Mesenchymal stem cell (in vitro differentiated cells and primary cell): ENCODE measurements around the gene PCSK7.

Source experiments
- DNase-seq: peaks from one replicate; pipeline ENCODE4 v3.0.0-alpha.2; 2013
- H2AFZ ChIP-seq: one replicate; pipeline ENCODE4 v1.6.1; 2013; ENCODE audit warnings: low read depth, mild to moderate bottlenecking, control low read depth, inconsistent platforms, low read length, moderate library complexity
- H2AK5ac ChIP-seq: 2 replicates; pipeline ENCODE4 v1.6.1; 2013; ENCODE audit warnings: low read length, moderate library complexity, mild to moderate bottlenecking, inconsistent platforms; ENCODE audit not compliant: severe bottlenecking
- H2BK120ac ChIP-seq: one replicate; pipeline ENCODE4 v1.6.1; 2013; ENCODE audit warnings: low read depth, mild to moderate bottlenecking, inconsistent platforms, low read length, moderate library complexity
- H2BK12ac ChIP-seq, 2 experiments: one replicate each; pipeline ENCODE4 v1.6.1; 2013; ENCODE audit warnings: inconsistent platforms in 2 of 2, low read length in 2 of 2, mild to moderate bottlenecking in 2 of 2, moderate library complexity in 2 of 2, control low read depth in 1 of 2
- H2BK15ac ChIP-seq: one replicate; pipeline ENCODE4 v1.6.1; 2013; ENCODE audit warnings: mild to moderate bottlenecking, low read depth, inconsistent platforms; ENCODE audit not compliant: poor library complexity, severe bottlenecking
- H2BK5ac ChIP-seq: 2 replicates; pipeline ENCODE4 v1.6.1; 2013; ENCODE audit warnings: low read depth, mild to moderate bottlenecking, low read length, control low read depth, inconsistent platforms; ENCODE audit not compliant: poor library complexity, severe bottlenecking
- H3K14ac ChIP-seq, 2 experiments: one replicate each; pipeline ENCODE4 v1.6.1; 2013; ENCODE audit warnings: inconsistent platforms in 2 of 2, low read length in 2 of 2, control low read depth in 1 of 2, mild to moderate bottlenecking in 1 of 2, moderate library complexity in 1 of 2
- H3K18ac ChIP-seq, 2 experiments: one replicate each; pipeline ENCODE4 v1.6.1; 2013; ENCODE audit warnings: inconsistent platforms in 2 of 2, low read length in 2 of 2, control low read depth in 1 of 2, low read depth in 1 of 2, mild to moderate bottlenecking in 1 of 2
- H3K23ac ChIP-seq, 2 experiments: one replicate each; pipeline ENCODE4 v1.6.1; 2013; ENCODE audit warnings: inconsistent platforms in 2 of 2, low read length in 2 of 2, mild to moderate bottlenecking in 2 of 2, moderate library complexity in 2 of 2, control low read depth in 1 of 2
- H3K27ac ChIP-seq: 2 replicates; pipeline ENCODE4 v1.5.1; 2013; ENCODE audit warnings: mild to moderate bottlenecking, moderate library complexity, low read length, control low read depth, inconsistent platforms; ENCODE audit not compliant: poor library complexity, severe bottlenecking
- H3K27me3 ChIP-seq, 2 experiments: 2 replicates each; pipeline versions ENCODE4 v1.6.1 to v1.7.0; 2013; ENCODE audit warnings: low read length in 2 of 2, mild to moderate bottlenecking in 2 of 2, moderate library complexity in 2 of 2, control low read depth in 1 of 2, inconsistent platforms in 1 of 2; ENCODE audit not compliant: control insufficient read depth in 1 of 2, insufficient read depth in 1 of 2
- H3K36me3 ChIP-seq, 2 experiments: 2 replicates each; pipeline versions ENCODE4 v1.6.1 to v1.7.0; 2013; ENCODE audit warnings: low read length in 2 of 2, control low read depth in 1 of 2, inconsistent platforms in 1 of 2, low read depth in 1 of 2, mild to moderate bottlenecking in 1 of 2; ENCODE audit not compliant: insufficient read depth in 2 of 2, control insufficient read depth in 1 of 2
- H3K4ac ChIP-seq, 2 experiments: one replicate each; pipeline ENCODE4 v1.6.1; 2013; ENCODE audit warnings: inconsistent platforms in 2 of 2, low read length in 2 of 2, mild to moderate bottlenecking in 2 of 2, moderate library complexity in 2 of 2, control low read depth in 1 of 2, low read depth in 1 of 2
- H3K4me1 ChIP-seq: 2 replicates; pipeline ENCODE4 v1.6.1; 2013; ENCODE audit warnings: low read depth, low read length, control low read depth; ENCODE audit not compliant: control insufficient read depth, insufficient read depth
- H3K4me2 ChIP-seq: 2 replicates; pipeline ENCODE4 v1.6.1; 2013; ENCODE audit warnings: low read length, mild to moderate bottlenecking, inconsistent platforms; ENCODE audit not compliant: poor library complexity, severe bottlenecking
- H3K4me3 ChIP-seq, 2 experiments: 2 replicates each; pipeline versions ENCODE4 v1.5.1 to v1.7.0; 2013; ENCODE audit warnings: low read length in 2 of 2, mild to moderate bottlenecking in 2 of 2, control low read depth in 1 of 2, low read depth in 1 of 2; ENCODE audit not compliant: insufficient read depth in 1 of 2
- H3K79me1 ChIP-seq: replicated peaks from 2 replicates; pipeline ENCODE4 v1.6.1; 2013; ENCODE audit warnings: mild to moderate bottlenecking, control low read depth, low read length, inconsistent platforms; ENCODE audit not compliant: poor library complexity, severe bottlenecking
- H3K9ac ChIP-seq: 2 replicates; pipeline ENCODE4 v1.7.0; 2013; ENCODE audit warnings: mild to moderate bottlenecking, low read length, moderate library complexity
- H3K9me3 ChIP-seq: 2 replicates; pipeline ENCODE4 v1.7.0; 2013; ENCODE audit warnings: mild to moderate bottlenecking, low read length; ENCODE audit not compliant: control insufficient read depth
- H4K8ac ChIP-seq: one replicate; pipeline ENCODE4 v1.6.1; 2013; ENCODE audit warnings: inconsistent platforms, mild to moderate bottlenecking, low read length, moderate library complexity
- H4K91ac ChIP-seq: one replicate; pipeline ENCODE4 v1.6.1; 2013; ENCODE audit warnings: mild to moderate bottlenecking, low read length, inconsistent platforms
- WGBS: methylation state at CpG from one replicate; pipeline ENCODE4 v1.1.7; 2013; ENCODE audit warnings: mixed read lengths; 5-methylcytosine and 5-hydroxymethylcytosine counted together

The PCSK7 gene

GRCh38 chr11:117193130-117194020 is 38.5 kb downstream of the PCSK7 start:
- Histone ChIP-seq H2BK120ac (no peak overlapping the region), H3K9ac (no peak overlapping the region), H3K4me2 (no peak overlapping the region), H3K27me3 (no peaks in the 10 kb centered on the region), H4K91ac (no peak overlapping the region), H4K8ac (no peak overlapping the region), H2BK12ac (no peak overlapping the region), H3K9me3 (no peaks in the 10 kb centered on the region), H3K4ac (no peak overlapping the region), H3K27ac (no peak overlapping the region), H2AFZ (no peak overlapping the region), H3K36me3 (peaks cover 61 to 70% of the 10 kb centered on the region in 2 experiments), H3K4me1 (peaks cover 11% of the 10 kb centered on the region), H3K79me1 (no peaks in the 10 kb centered on the region), H3K23ac (no peak overlapping the region), H3K18ac (no peak overlapping the region), H2BK5ac (no peak overlapping the region), H2BK15ac (no peak overlapping the region), H2AK5ac (no peak overlapping the region), H3K4me3 (no peak overlapping the region), H3K14ac (no peak overlapping the region)
- no peak for DNase-seq
- WGBS, result 93% methylated on average over 15 of the region's 15 CpGs

GRCh38 chr11:117192401-117192875 is 39.4 kb downstream of the PCSK7 start:
- H3K14ac ChIP-seq, result no peak overlapping the region
- H3K4me2 ChIP-seq, result no peak overlapping the region
- no peak overlapping the region for H3K9ac ChIP-seq
- 95% methylated on average over 8 of the region's 17 CpGs for WGBS
- H3K23ac ChIP-seq, result no peak overlapping the region
- H4K8ac ChIP-seq, result no peak overlapping the region
- no peak overlapping the region for H2AFZ ChIP-seq
- H2BK120ac ChIP-seq, result no peak overlapping the region
- H3K4ac ChIP-seq, result no peak overlapping the region
- H3K36me3 ChIP-seq, result peaks cover 71 to 79% of the 10 kb centered on the region in 2 experiments
- no peak overlapping the region for H3K18ac ChIP-seq
- H3K27me3 ChIP-seq, result no peaks in the 10 kb centered on the region
- H3K4me3 ChIP-seq, result no peak overlapping the region
- no peak overlapping the region for H2BK12ac ChIP-seq
- no peaks in the 10 kb centered on the region for H3K79me1 ChIP-seq
- peaks cover 2% of the 10 kb centered on the region for H3K4me1 ChIP-seq
- no peak overlapping the region for H2BK15ac ChIP-seq
- H4K91ac ChIP-seq, result peak overlapping the region; percentile 20
- H3K9me3 ChIP-seq, result no peaks in the 10 kb centered on the region
- no peak overlapping the region for H2AK5ac ChIP-seq
- DNase-seq, result no peak
- no peak overlapping the region for H2BK5ac ChIP-seq
- H3K27ac ChIP-seq, result no peak overlapping the region

GRCh38 chr11:117191680-117192400 is 40.0 kb downstream of the PCSK7 start:
- 96% methylated on average over 25 of the region's 26 CpGs for WGBS
- Histone ChIP-seq H2BK5ac (no peak overlapping the region), H2BK15ac (no peak overlapping the region), H3K14ac (no peak overlapping the region), H3K27me3 (no peaks in the 10 kb centered on the region), H3K4me2 (no peak overlapping the region), H3K4me3 (no peak overlapping the region), H3K79me1 (no peaks in the 10 kb centered on the region), H3K4ac (no peak overlapping the region), H3K18ac (no peak overlapping the region), H3K36me3 (peaks cover 74 to 84% of the 10 kb centered on the region in 2 experiments), H3K9me3 (no peaks in the 10 kb centered on the region), H3K23ac (no peak overlapping the region), H4K8ac (no peak overlapping the region), H3K4me1 (no peaks in the 10 kb centered on the region), H2AFZ (no peak overlapping the region), H2BK120ac (no peak overlapping the region), H4K91ac (no peak overlapping the region), H3K27ac (no peak overlapping the region), H2AK5ac (no peak overlapping the region), H2BK12ac (no peak overlapping the region), H3K9ac (no peak overlapping the region)
- no peak for DNase-seq

- H3K4ac ChIP-seq, result no peak overlapping the region
- H4K8ac ChIP-seq, result no peak overlapping the region
- WGBS, result 92% methylated on average over 8 of the region's 8 CpGs
- H4K91ac ChIP-seq, result no peak overlapping the region
- H3K18ac ChIP-seq, result no peak overlapping the region
- no peak overlapping the region for H3K14ac ChIP-seq
- H3K27ac ChIP-seq, result no peak overlapping the region
- H3K4me3 ChIP-seq, result no peak overlapping the region
- H3K4me1 ChIP-seq, result no peaks in the 10 kb centered on the region
- H3K79me1 ChIP-seq, result no peaks in the 10 kb centered on the region
- H2BK12ac ChIP-seq, result no peak overlapping the region
- H3K9ac ChIP-seq, result no peak overlapping the region
- no peaks in the 10 kb centered on the region for H3K27me3 ChIP-seq
- peaks cover 78 to 84% of the 10 kb centered on the region in 2 experiments for H3K36me3 ChIP-seq
- no peak overlapping the region for H3K4me2 ChIP-seq
- H3K23ac ChIP-seq, result no peak overlapping the region
- no peak overlapping the region for H2AFZ ChIP-seq
- no peak for DNase-seq
- no peak overlapping the region for H2BK120ac ChIP-seq
- no peak overlapping the region for H2AK5ac ChIP-seq
- H2BK15ac ChIP-seq, result no peak overlapping the region
- H3K9me3 ChIP-seq, result no peaks in the 10 kb centered on the region
- no peak overlapping the region for H2BK5ac ChIP-seq
Measured at GRCh38 chr11:117189941-117190544, 41.8 kb downstream of the PCSK7 start.
